ENCODE results near the gene SRMS.

SRMS gene

GRCh38 chr20:63544241-63544957 lies 3.1 kb downstream of the SRMS start:
- Histone ChIP-seq H3K4me3 (ENCODE audit: low read depth, low read length) (no peak overlapping the region), H3K4me1 (no peaks in the 10 kb centered on the region), H2AFZ (no peak overlapping the region), H3K36me3 (ENCODE audit: control insufficient read depth, insufficient read depth, low read length) (no peaks in the 10 kb centered on the region), H3K9ac (no peak overlapping the region), H3K27me3 (ENCODE audit: control insufficient read depth, insufficient read depth, low read length) (no peaks in the 10 kb centered on the region), H3K27ac (no peak overlapping the region), H3K9me3 (ENCODE audit: control insufficient read depth, low read length) (no peaks in the 10 kb centered on the region), H3K4me2 (ENCODE audit: low read length) (no peak overlapping the region), H3K79me2 (no peaks in the 10 kb centered on the region)
- TF ChIP-seq CTCF (IDR thresholded peaks at IDR 0.05), result no peak

- no peak for TF ChIP-seq CTCF (IDR thresholded peaks at IDR 0.05)
- Histone ChIP-seq H3K27me3 (ENCODE audit: control insufficient read depth, insufficient read depth, low read length) (no peaks in the 10 kb centered on the region), H3K36me3 (ENCODE audit: control insufficient read depth, insufficient read depth, low read length) (no peaks in the 10 kb centered on the region), H2AFZ (no peak overlapping the region), H3K79me2 (no peaks in the 10 kb centered on the region), H3K4me1 (no peaks in the 10 kb centered on the region), H3K9ac (no peak overlapping the region), H3K27ac (no peak overlapping the region), H3K4me2 (ENCODE audit: low read length) (no peak overlapping the region), H3K9me3 (ENCODE audit: control insufficient read depth, low read length) (no peaks in the 10 kb centered on the region), H3K4me3 (ENCODE audit: low read depth, low read length) (no peak overlapping the region)
These were observed 3.8 kb downstream of the SRMS start for GRCh38 chr20:63543733-63544132.

- Histone ChIP-seq H3K79me2 (no peaks in the 10 kb centered on the region), H3K9ac (no peak overlapping the region), H3K4me1 (no peaks in the 10 kb centered on the region), H3K9me3 (ENCODE audit: control insufficient read depth, low read length) (no peaks in the 10 kb centered on the region), H3K27ac (no peak overlapping the region), H3K4me3 (ENCODE audit: low read depth, low read length) (no peak overlapping the region), H3K4me2 (ENCODE audit: low read length) (no peak overlapping the region), H2AFZ (no peak overlapping the region), H3K36me3 (ENCODE audit: control insufficient read depth, insufficient read depth, low read length) (no peaks in the 10 kb centered on the region), H3K27me3 (ENCODE audit: control insufficient read depth, insufficient read depth, low read length) (no peaks in the 10 kb centered on the region)
- TF ChIP-seq CTCF (IDR thresholded peaks at IDR 0.05), result no peak
These were observed 4.4 kb downstream of the SRMS start for GRCh38 chr20:63543131-63543530.

GRCh38 chr20:63542696-63543095 lies 4.9 kb downstream of the SRMS start:
- H2AFZ ChIP-seq, result no peak overlapping the region
- H3K79me2 ChIP-seq, result no peaks in the 10 kb centered on the region
- H3K4me1 ChIP-seq, result no peaks in the 10 kb centered on the region
- no peak overlapping the region for H3K27ac ChIP-seq
- H3K27me3 ChIP-seq (ENCODE audit: control insufficient read depth, insufficient read depth, low read length), result no peaks in the 10 kb centered on the region
- H3K9ac ChIP-seq, result no peak overlapping the region
- no peak overlapping the region for H3K4me3 ChIP-seq (ENCODE audit: low read depth, low read length)
- H3K4me2 ChIP-seq (ENCODE audit: low read length), result no peak overlapping the region
- TF ChIP-seq CTCF (IDR thresholded peaks at IDR 0.05), result no peak
- H3K9me3 ChIP-seq (ENCODE audit: control insufficient read depth, low read length), result no peaks in the 10 kb centered on the region
- H3K36me3 ChIP-seq (ENCODE audit: control insufficient read depth, insufficient read depth, low read length), result no peaks in the 10 kb centered on the region

GRCh38 chr20:63542031-63542559 lies 5.5 kb downstream of the SRMS start:
- no peak for TF ChIP-seq CTCF (IDR thresholded peaks at IDR 0.05)
- H3K9ac ChIP-seq, result no peak overlapping the region
- no peaks in the 10 kb centered on the region for H3K36me3 ChIP-seq (ENCODE audit: control insufficient read depth, insufficient read depth, low read length)
- no peaks in the 10 kb centered on the region for H3K27me3 ChIP-seq (ENCODE audit: control insufficient read depth, insufficient read depth, low read length)
- no peaks in the 10 kb centered on the region for H3K79me2 ChIP-seq
- H2AFZ ChIP-seq, result no peak overlapping the region
- H3K27ac ChIP-seq, result no peak overlapping the region
- H3K4me1 ChIP-seq, result no peaks in the 10 kb centered on the region
- no peak overlapping the region for H3K4me3 ChIP-seq (ENCODE audit: low read depth, low read length)
- H3K9me3 ChIP-seq (ENCODE audit: control insufficient read depth, low read length), result no peaks in the 10 kb centered on the region
- H3K4me2 ChIP-seq (ENCODE audit: low read length), result no peak overlapping the region
